B cell (primary cell): ENCODE measurements around the gene ADAMTSL2.

Experiments used
- EZH2 ChIP-seq: IDR thresholded peaks from 2 replicates; pipeline ENCODE4 v1.6.1; 2012; ENCODE audit warnings: borderline replicate concordance, low read depth, mild to moderate bottlenecking, moderate library complexity, low read length; ENCODE audit not compliant: insufficient read depth, poor library complexity, severe bottlenecking
- TF ChIP-seq, protein P1 (sequence below): fragments of 200-600 bp; IDR thresholded peaks from one replicate; pipeline ENCODE4 v1.8.0; 2022; ENCODE audit warnings: antibody characterized with exemption, mild to moderate bottlenecking

DNA sequence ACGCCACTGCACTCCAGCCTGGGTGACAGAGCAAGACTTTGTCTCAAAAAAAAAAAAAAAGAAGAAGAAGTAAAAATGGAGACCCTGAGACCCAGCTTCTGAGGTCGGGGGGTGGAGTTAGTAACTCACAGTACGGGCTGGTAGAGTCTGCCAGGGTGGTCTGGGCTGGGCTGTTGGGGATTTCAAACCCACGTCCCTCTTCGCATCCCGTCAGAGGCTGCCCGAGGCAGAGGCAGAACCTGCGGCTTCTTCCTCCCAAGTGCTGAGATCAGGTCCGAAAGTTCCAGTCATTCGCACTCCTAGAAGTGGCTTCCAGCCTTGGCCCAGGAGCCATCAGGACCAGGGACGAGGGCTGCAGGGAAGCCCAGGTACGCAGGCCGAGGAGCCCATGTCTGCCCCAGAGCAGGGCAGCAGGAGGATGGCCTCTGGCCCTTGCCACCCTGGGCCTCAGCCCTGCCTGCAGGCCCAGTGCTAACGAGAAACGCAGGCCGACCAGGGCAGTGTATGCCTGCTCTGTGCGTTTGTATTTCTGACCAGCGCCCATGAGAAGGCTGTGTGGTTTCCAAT is 45.7 kb upstream of the ADAMTSL2 start:
- TF ChIP-seq, protein P1, sequence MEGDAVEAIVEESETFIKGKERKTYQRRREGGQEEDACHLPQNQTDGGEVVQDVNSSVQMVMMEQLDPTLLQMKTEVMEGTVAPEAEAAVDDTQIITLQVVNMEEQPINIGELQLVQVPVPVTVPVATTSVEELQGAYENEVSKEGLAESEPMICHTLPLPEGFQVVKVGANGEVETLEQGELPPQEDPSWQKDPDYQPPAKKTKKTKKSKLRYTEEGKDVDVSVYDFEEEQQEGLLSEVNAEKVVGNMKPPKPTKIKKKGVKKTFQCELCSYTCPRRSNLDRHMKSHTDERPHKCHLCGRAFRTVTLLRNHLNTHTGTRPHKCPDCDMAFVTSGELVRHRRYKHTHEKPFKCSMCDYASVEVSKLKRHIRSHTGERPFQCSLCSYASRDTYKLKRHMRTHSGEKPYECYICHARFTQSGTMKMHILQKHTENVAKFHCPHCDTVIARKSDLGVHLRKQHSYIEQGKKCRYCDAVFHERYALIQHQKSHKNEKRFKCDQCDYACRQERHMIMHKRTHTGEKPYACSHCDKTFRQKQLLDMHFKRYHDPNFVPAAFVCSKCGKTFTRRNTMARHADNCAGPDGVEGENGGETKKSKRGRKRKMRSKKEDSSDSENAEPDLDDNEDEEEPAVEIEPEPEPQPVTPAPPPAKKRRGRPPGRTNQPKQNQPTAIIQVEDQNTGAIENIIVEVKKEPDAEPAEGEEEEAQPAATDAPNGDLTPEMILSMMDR, result no peak
- TF ChIP-seq EZH2, result no peak
